HG03139 (cell line): Measurements from ENCODE around the gene PCDHAC1.
"Not testable (repeated sequence)": the region's sequence is repeated elsewhere in the genome, so short reads cannot be mapped to it uniquely, and the experiment has no call there.

Experiments
- ATAC-seq: cut with Tn5 transposase; IDR thresholded peaks from one replicate; pipeline ENCODE4 v1.9.1; 2021; ENCODE audit not compliant: unreplicated experiment

PCDHAC1 gene

GRCh38 chr5:140925806-140926442 lies at the start of gene PCDHAC1:
TSS of gene PCDHAC1 (plus strand) at chr5:140926299. CDS start at chr5:140926893, 594 bp downstream.
- ATAC-seq, result no peak

GRCh38 chr5:140876541-140877261 lies 49.4 kb upstream of the PCDHAC1 start:
- not testable (repeated sequence) for ATAC-seq

- ATAC-seq, result no peak
Measured at GRCh38 chr5:140877262-140877581, 48.9 kb upstream of the PCDHAC1 start.

- no peak for ATAC-seq
Measured at GRCh38 chr5:140881889-140882590, 44.1 kb upstream of the PCDHAC1 start, which contains the start of gene PCDHA13. TSS of gene PCDHA13 (plus strand) at chr5:140882124. CDS start at chr5:140882269, 145 bp downstream.

GRCh38 chr5:140882591-140882899 lies 43.6 kb upstream of the PCDHAC1 start:
- ATAC-seq, result no peak

GRCh38 chr5:140883373-140883772 lies 42.7 kb upstream of the PCDHAC1 start:
- no peak for ATAC-seq

- no peak for ATAC-seq
Measured at GRCh38 chr5:140883927-140884697, 42.0 kb upstream of the PCDHAC1 start.

- ATAC-seq, result no peak
Measured at GRCh38 chr5:140916325-140916724, 9.8 kb upstream of the PCDHAC1 start.

- no peak for ATAC-seq
Measured at GRCh38 chr5:140923601-140924000, 2.5 kb upstream of the PCDHAC1 start.

GRCh38 chr5:140926443-140927227 lies 536 bp downstream of the PCDHAC1 start:
- ATAC-seq, result no peak

GRCh38 chr5:140927228-140927573 lies 1.1 kb downstream of the PCDHAC1 start:
- ATAC-seq, result no peak

GRCh38 chr5:140934964-140935606 lies 9.0 kb downstream of the PCDHAC1 start:
- no peak for ATAC-seq

GRCh38 chr5:140946578-140946977 lies 20.5 kb downstream of the PCDHAC1 start:
- no peak for ATAC-seq

- ATAC-seq, result no peak
Measured at GRCh38 chr5:140951636-140952035, 25.5 kb downstream of the PCDHAC1 start.

- ATAC-seq, result no peak
Measured at GRCh38 chr5:140953234-140953633, 27.1 kb downstream of the PCDHAC1 start.

- ATAC-seq, result no peak
Measured at GRCh38 chr5:140962190-140962589, 36.1 kb downstream of the PCDHAC1 start.

GRCh38 chr5:140964356-140964755 lies 38.3 kb downstream of the PCDHAC1 start:
- ATAC-seq, result no peak

GRCh38 chr5:140965905-140966292 lies 39.8 kb downstream of the PCDHAC1 start:
- ATAC-seq, result no peak

GRCh38 chr5:140966293-140967225 lies 40.5 kb downstream of the PCDHAC1 start, which contains the start of gene PCDHAC2:
TSS of gene PCDHAC2 (plus strand) at chr5:140966476. CDS start at chr5:140966767, 291 bp downstream.
- no peak for ATAC-seq
